ENCODE results near the gene WBP1.
"Not testable (repeated sequence)": the region's sequence is repeated elsewhere in the genome, so short reads cannot be mapped to it uniquely, and the experiment has no call there.

Gene WBP1

DNA sequence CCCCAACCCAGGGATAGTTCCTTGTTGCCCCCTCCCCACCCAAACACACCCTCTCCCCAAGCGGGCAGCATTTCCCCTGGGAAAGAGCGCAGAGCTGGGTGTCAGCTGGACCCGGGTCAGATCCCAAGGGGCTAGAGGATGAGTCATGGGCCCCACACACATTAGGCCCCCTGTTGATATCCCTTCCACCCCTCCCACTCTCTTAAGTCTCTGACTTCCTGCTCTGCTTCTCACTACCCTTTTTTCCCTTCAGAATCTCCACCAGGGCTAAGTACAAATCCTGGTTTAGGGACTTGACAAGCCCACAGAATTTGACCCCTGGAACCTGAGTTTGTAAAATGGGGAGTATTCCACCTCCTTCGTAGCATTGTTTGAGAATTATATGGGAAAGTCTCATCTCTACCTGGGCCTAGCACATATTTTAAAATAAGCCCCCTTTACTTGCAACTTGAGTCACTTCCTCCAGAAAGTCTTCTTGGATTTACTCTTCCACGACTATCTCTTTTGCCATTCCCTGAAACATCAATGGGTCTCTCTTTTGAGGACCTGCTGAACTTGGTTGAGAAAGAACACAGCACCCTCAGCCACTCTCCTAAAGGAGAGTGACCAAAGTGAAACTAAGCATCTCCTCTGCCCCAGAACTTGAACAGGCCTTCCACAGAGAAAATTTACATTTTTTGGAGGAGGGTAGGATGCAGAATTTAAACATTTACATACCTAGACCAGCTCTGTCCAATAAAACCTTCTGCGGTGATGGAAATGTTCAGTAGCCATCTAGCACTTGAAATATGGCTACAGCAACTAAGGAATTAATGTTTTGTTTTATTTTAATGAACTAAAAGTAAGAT is 21.2 kb upstream of the WBP1 start:
- Mint-ChIP-seq H3K4me1 (peaks cover 6% of the 10 kb centered on the region), H3K36me3 (ENCODE audit: insufficient read depth) (no peaks in the 10 kb centered on the region), H3K9me3 (no peaks in the 10 kb centered on the region), H3K27me3 (peaks cover 10% of the 10 kb centered on the region), H3K4me3 (no peak overlapping the region), H3K27ac (ENCODE audit: low read depth) (no peak overlapping the region)
- no peak for ATAC-seq (replicated peaks; ENCODE audit: extremely low read depth, poor library complexity, severe bottlenecking)
- no peak for DNase-seq (ENCODE audit: low spot score in 2 of 2)

DNA sequence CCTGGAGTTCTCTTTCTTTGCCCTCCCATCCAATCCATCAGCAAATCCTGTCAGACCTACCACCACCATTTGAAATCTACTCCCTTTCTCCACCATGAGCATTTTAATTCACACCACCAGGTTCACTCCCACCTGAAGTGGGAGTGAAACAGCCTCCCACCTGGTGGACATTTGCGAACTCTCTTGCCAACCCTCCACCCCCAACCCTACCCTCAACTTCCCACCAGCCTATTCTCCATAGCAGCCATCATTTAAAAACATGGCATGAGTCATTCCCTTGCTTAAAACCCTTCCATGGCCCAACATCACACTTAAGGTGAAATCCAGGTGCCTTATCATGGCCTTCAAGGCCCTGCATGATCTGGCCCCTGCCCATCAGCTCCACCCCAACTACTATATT is 20.0 kb upstream of the WBP1 start:
- H3K36me3 Mint-ChIP-seq (ENCODE audit: insufficient read depth), result no peaks in the 10 kb centered on the region
- H3K4me1 Mint-ChIP-seq, result peaks cover 10% of the 10 kb centered on the region
- H3K4me3 Mint-ChIP-seq, result no peak overlapping the region
- H3K27me3 Mint-ChIP-seq, result peaks cover 17% of the 10 kb centered on the region
- no peak for ATAC-seq (replicated peaks; ENCODE audit: extremely low read depth, poor library complexity, severe bottlenecking)
- no peak overlapping the region for H3K27ac Mint-ChIP-seq (ENCODE audit: low read depth)
- H3K9me3 Mint-ChIP-seq, result no peaks in the 10 kb centered on the region
- DNase-seq (ENCODE audit: low spot score in 2 of 2), result no peak

DNA sequence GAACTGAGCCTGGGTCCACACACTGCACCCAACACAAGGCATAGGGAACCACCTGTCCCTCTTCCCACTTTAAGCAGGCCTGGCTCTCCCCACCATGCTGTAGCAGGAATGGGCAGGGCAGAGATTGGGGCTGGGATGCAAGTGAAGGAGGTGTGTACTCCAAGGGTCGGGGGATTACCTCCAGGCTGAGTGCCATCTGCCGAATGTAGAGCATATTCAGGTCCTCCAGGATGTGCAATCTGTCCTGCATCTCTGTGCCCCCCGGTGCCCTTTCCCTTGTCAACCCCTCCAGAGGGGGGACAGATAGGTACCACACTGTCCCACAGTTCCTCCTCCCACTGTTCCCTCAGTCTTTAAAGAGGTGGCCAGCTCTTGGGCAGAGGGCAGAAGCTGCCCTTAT is 18.9 kb upstream of the WBP1 start:
- ATAC-seq (replicated peaks; ENCODE audit: extremely low read depth, poor library complexity, severe bottlenecking), result no peak
- DNase-seq (ENCODE audit: low spot score in 2 of 2), result no peak
- Mint-ChIP-seq H3K9me3 (no peaks in the 10 kb centered on the region), H3K4me3 (peak overlapping the region; percentile 61), H3K27ac (ENCODE audit: low read depth) (peak overlapping the region; percentile 80), H3K27me3 (peaks cover 17% of the 10 kb centered on the region), H3K36me3 (ENCODE audit: insufficient read depth) (no peaks in the 10 kb centered on the region), H3K4me1 (peaks cover 10% of the 10 kb centered on the region)

DNA sequence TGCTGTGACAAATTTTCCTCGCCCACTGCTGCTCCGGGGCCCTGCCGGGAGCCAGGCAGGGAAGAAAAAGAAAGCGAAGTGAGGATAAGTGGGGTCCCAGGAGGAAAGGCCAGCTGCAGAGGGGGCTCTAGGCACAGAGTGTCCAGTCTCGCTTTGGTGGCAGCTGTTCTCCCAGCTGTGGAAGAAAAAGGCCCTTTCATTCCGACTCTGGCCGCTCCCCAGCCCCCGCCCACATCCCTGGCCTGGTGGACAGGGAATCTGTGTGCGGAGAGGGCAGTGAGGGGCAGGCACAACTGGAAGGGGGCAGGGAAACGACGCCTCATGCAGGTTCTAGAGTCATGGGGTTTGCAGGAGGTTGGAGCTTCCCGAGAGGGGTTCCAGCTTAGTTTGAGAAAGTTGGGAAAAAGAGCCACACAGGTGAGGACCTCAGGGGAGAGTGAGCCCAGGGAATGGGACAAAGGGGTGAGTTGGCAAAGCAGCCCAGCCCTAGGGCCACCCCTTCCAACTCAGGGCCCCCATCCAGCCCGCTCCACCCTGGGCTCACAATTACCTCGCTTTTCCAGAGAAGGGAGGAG is 18.3 kb upstream of the WBP1 start:
- Mint-ChIP-seq H3K27me3 (peaks cover 17% of the 10 kb centered on the region), H3K4me3 (peak overlapping the region; percentile 61), H3K36me3 (ENCODE audit: insufficient read depth) (no peaks in the 10 kb centered on the region), H3K4me1 (peaks cover 10% of the 10 kb centered on the region), H3K9me3 (no peaks in the 10 kb centered on the region), H3K27ac (ENCODE audit: low read depth) (peak overlapping the region; percentile 80)
- DNase-seq (ENCODE audit: low spot score in 2 of 2), result no peak
- no peak for ATAC-seq (replicated peaks; ENCODE audit: extremely low read depth, poor library complexity, severe bottlenecking)

DNA sequence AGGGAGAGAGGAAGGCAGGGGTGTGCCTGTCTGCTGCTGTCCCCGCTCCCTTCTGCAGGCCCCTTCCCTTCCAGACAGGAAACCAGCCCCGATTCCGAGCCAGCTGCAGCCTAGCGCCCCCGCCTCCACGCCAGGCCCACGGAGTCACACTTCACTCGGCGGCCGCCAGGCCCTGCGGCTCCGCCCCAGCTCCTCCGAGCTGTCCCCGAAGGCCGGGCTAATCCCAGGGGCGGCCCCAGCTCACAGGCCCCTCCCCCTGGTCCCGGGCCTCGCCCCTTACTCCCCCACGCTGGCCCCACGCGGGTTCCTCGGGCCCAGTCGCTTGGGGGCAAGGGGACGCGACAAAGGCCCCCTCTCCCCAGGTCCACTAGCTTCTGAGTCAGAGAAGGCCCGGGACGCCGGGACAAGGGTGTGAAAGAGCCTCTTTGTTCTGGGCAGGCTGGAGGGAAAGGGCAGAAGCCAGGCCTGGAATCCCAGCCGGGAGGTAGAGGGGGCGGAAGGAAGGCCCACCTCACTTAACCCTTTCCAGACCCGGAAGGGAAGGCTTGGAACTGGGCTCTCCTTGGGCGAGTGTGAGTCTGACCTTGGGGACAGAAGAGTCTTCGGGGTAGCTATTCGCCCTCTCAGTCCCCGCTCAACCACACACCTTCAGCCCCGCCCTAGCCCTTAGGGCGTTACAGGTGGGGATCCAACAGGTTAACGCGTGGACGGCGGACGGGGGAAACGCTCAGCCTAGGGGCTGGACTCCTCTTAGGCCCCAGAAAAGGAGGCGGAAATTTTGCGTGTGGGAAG is 17.7 kb upstream of the WBP1 start:
- no peaks in the 10 kb centered on the region for H3K36me3 Mint-ChIP-seq (ENCODE audit: insufficient read depth)
- H3K4me3 Mint-ChIP-seq, result peak overlapping the region; percentile 61
- H3K9me3 Mint-ChIP-seq, result no peaks in the 10 kb centered on the region
- peak overlapping the region; percentile 80 for H3K27ac Mint-ChIP-seq (ENCODE audit: low read depth)
- peaks cover 10% of the 10 kb centered on the region for H3K4me1 Mint-ChIP-seq
- DNase-seq (ENCODE audit: low spot score in 2 of 2) (no peak), ATAC-seq (replicated peaks; ENCODE audit: extremely low read depth, poor library complexity, severe bottlenecking) (peak; percentile 64)
- H3K27me3 Mint-ChIP-seq, result peaks cover 17% of the 10 kb centered on the region

DNA sequence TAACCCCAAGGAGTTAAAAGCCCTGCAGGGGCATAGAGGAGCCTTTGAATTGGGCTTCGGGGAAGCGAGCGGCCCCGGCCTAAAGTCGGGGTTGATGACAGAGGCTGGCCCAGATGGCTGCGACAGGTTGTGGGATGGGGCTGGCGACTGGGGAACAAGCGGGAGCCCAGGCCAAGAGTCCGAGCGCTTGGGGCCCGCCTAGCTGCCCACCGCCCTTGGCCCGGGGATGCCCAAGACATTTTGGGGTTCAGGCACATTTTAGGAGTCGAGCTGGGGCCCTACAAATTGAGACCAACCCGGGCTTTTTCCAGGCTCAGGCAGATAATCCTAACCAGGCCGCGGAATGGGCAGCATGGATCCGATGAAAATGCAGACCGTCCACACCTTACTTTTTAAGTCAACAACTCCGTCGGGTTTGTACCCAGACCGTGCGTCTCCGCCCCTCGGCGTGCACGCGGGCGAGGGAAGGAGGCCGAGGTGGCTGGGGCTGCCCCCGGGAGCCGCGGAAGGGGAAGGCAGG is 17.0 kb upstream of the WBP1 start:
- DNase-seq (ENCODE audit: low spot score in 2 of 2), result no peak
- Mint-ChIP-seq H3K9me3 (no peaks in the 10 kb centered on the region), H3K27me3 (peaks cover 17% of the 10 kb centered on the region), H3K36me3 (ENCODE audit: insufficient read depth) (no peaks in the 10 kb centered on the region), H3K4me1 (peaks cover 10% of the 10 kb centered on the region), H3K4me3 (peak overlapping the region; percentile 61), H3K27ac (ENCODE audit: low read depth) (no peak overlapping the region)
- peak; percentile 30 for ATAC-seq (replicated peaks; ENCODE audit: extremely low read depth, poor library complexity, severe bottlenecking)

DNA sequence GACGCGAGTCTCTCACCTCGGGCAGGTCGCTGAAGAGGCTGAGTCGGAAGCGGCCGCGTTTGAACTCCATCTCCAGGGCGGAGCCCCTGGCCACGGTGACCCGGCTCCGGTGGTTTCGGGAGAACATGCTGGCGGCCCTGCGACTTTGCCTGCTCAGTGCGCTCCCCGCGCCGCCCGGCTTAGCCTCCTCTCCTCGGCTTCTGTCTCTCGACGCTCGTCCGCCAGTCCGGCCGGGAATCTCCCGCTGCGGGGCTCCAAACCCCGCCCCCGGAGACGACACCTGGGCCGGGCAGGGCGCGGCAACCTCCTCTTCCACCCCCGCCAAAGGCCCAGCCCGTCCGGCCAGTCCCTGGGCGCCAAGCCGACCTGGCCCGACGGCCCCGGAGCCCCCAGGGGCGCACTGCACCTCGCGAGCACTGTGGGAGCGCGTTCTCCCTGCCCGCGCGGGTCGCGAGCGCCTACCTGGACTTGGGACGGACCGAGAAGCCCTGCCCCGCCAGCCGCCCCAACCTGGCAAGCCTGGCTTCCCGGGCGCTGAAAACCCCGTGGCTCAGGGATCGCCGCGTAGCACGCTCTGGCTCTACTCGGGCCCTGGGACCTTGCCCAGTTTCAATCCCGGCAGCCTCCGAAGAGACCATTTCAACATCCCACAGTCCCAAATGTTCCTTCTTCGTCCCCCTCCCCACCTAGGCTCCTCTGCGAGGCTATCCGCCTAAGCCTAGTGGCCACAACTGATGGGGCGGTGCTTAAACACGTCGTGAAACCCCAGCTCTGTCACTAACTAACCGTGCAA is 16.4 kb upstream of the WBP1 start, which contains the start of gene RTKN:
Gene RTKN (minus strand): TSS at position 248 of the 793 bp plus-strand sequence. CDS start 121 bp downstream, at position 127.
- no peak for DNase-seq (ENCODE audit: low spot score in 2 of 2)
- no peaks in the 10 kb centered on the region for H3K9me3 Mint-ChIP-seq
- H3K27me3 Mint-ChIP-seq, result peaks cover 17% of the 10 kb centered on the region
- no peaks in the 10 kb centered on the region for H3K36me3 Mint-ChIP-seq (ENCODE audit: insufficient read depth)
- peak; percentile 37 for ATAC-seq (replicated peaks; ENCODE audit: extremely low read depth, poor library complexity, severe bottlenecking)
- H3K4me3 Mint-ChIP-seq, result peak within 1 kb of the TSS; percentile 61
- peaks cover 10% of the 10 kb centered on the region for H3K4me1 Mint-ChIP-seq
- H3K27ac Mint-ChIP-seq (ENCODE audit: low read depth), result peak within 1 kb of the TSS; percentile 41

DNA sequence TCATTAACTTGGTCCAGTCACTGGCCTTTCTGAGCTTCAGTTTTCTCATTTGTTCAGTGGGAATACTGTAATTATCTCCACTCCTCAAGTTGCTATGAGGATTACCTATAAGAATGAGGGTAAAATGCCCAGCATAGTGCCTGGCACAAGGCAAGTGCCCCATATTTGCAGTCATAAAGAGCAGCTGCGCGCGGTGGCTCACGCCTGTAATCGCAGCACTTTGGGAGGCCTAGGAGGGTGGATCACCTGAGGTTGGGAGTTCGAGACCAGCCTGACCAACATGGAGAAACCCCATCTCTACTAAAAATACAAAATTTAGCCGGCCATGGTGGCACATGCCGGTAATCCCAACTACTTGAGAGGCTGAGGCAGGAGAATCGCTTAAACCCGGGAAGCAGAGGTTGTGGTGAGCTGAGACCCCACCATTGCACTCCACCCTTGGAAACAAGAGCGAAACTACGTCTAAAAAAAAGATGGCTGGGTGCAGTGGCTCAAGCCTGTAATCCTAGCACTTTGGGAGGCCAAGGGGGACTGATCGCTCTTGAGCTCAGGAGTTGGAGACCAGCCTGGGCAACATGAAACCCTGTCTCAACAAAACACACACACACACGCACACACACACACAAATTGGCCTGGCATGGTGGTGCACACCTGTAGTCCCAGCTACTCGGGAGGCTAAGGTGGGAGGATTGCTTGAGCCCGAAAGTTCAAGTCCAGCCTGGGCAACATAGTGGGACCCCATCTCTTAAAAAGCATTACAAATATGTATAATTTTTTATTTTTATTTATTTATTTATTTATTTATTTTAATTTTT is 15.5 kb upstream of the WBP1 start:
- H3K4me3 Mint-ChIP-seq, result peak overlapping the region; percentile 61
- not testable (repeated sequence) for H3K9me3 Mint-ChIP-seq; H3K36me3 Mint-ChIP-seq (ENCODE audit: insufficient read depth); ATAC-seq (replicated peaks; ENCODE audit: extremely low read depth, poor library complexity, severe bottlenecking); DNase-seq (ENCODE audit: low spot score in 2 of 2)
- peaks cover 17% of the 10 kb centered on the region for H3K27me3 Mint-ChIP-seq
- H3K4me1 Mint-ChIP-seq, result peaks cover 10% of the 10 kb centered on the region
- H3K27ac Mint-ChIP-seq (ENCODE audit: low read depth), result peak overlapping the region; percentile 41

DNA sequence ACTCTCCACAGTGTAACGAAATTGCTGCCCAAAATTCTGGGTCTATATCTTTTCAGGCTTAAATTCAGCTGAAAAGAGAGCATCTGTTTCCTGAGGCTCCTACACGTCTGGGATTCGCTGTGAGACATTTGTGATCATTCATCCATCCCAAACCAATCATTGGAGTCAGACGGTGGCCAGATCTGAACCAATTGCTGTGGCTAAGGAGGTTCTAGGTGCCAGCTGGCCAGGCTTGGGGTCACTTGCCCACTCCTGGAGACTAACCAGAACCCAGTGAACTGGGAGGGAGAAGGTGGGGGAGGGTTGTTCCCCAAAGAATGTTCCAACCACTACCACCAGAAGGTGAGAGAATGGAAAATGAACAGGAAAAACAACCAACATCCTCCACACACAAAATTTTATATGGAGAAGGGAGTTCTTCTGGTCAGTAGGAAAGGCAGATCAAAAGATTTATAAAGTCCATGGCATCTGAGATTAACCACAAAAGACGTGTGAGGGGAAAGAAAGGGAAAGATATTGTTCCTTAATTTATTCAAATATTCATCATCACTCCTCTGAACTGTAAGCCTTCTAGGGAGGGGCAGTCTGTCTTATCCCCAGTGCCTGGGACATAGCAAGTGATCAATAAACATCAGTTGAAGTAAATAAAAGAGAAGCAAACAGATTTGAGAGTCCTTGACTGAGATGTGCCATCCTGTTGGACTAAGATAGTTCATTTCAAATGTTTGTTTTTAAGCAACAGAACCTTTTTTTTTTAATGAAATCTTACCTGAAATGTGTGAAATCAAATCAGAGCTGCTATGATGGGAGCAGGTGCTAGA is 13.5 kb upstream of the WBP1 start:
- Mint-ChIP-seq H3K27me3 (peaks cover 17% of the 10 kb centered on the region), H3K4me3 (no peak overlapping the region), H3K27ac (ENCODE audit: low read depth) (no peak overlapping the region), H3K9me3 (no peaks in the 10 kb centered on the region), H3K36me3 (ENCODE audit: insufficient read depth) (no peaks in the 10 kb centered on the region), H3K4me1 (peaks cover 10% of the 10 kb centered on the region)
- no peak for ATAC-seq (replicated peaks; ENCODE audit: extremely low read depth, poor library complexity, severe bottlenecking)
- DNase-seq (ENCODE audit: low spot score in 2 of 2), result no peak

DNA sequence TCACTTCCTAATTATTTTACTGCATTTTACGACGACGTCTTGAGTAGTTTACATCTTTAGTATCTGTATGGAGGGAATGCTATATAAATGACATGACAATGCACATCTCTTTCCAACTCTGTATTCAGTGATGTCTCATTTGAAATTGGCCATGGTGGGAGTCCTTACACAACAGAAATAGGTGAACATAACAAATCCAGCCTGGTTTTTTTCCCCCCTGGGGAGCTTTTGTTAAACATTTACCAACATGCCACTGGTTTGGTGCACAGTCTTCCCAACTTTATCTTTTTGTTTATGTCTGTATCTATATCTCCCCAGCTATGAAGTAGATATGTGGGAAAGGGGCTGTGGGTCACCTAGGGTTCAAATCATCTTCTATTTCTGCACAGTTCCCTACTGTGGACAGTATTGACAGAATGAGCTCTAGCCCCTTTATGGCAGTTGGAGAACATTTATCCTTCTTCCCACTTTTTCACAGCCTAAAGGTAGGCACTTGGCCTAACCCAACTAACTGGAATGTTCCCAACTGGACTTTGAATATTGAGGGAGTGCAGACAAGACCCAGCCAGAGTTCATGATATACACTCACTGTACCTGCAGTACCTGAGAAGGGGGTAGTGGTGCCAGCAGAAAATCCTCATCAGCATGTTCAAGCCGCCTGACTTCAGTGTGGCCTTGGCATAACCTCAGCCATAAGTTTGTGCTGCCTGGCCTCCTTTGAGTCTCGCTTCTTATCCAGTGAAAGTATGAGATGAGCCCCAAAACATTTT is 10.8 kb upstream of the WBP1 start:
- Mint-ChIP-seq H3K9me3 (no peaks in the 10 kb centered on the region), H3K27me3 (peaks cover 4% of the 10 kb centered on the region)

More for the DNA sequence above, 10.8 kb upstream of the WBP1 start:
- ATAC-seq (replicated peaks; ENCODE audit: extremely low read depth, poor library complexity, severe bottlenecking), result no peak
- no peak overlapping the region for H3K27ac Mint-ChIP-seq (ENCODE audit: low read depth)
- peaks cover 4% of the 10 kb centered on the region for H3K4me1 Mint-ChIP-seq
- no peak overlapping the region for H3K4me3 Mint-ChIP-seq
- DNase-seq (ENCODE audit: low spot score in 2 of 2), result no peak
- H3K36me3 Mint-ChIP-seq (ENCODE audit: insufficient read depth), result peaks cover 2% of the 10 kb centered on the region
